T-helper 2 cell treated with Interferon-gamma antibody and Interleukin-4, amounts not matched to agents 100 ng/mL and 5 ng/mL, for 36 hours (primary cell): ENCODE data around the gene CBLB. TPM values are rescaled to one million over a fixed set of nuclear protein-coding genes. Genes with fewer than 3 reads are reported as not detected.

ENCODE experiments used
- intact Hi-C: fragments of 100-400 bp; cut with micrococcal nuclease; formaldehyde crosslinking; loops from one replicate; pipeline ENCODE4 v1.15.1; 2023
- total RNA-seq: library from RNA; stranded (reverse); gene quantifications from 2 replicates; pipeline ENCODE4 v1.2.3, GENCODE V29; 2022

CBLB gene
- total RNA-seq, 1 donor from 2014 or later: 67.2 TPM

DNA sequence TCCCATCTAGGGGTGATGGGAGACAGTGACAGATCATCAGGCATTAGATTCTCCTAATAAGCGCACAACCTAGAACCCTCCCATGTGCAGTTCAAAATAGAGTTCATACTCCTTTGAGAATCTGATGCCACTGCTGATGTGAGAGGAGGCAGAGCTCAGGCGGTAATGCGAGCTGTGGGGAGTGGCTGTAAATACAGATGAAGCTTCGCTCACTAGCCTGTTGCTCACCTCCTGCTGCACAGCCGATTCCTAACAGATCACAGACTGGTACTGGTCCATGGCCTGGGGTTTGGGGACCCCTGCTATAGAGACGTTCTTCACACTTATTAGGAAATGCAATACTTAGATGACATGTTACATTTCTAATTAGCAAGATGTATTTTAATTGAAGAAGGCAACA, 154.4 kb downstream of the CBLB start:
- intact Hi-C loops: no loop called here

DNA sequence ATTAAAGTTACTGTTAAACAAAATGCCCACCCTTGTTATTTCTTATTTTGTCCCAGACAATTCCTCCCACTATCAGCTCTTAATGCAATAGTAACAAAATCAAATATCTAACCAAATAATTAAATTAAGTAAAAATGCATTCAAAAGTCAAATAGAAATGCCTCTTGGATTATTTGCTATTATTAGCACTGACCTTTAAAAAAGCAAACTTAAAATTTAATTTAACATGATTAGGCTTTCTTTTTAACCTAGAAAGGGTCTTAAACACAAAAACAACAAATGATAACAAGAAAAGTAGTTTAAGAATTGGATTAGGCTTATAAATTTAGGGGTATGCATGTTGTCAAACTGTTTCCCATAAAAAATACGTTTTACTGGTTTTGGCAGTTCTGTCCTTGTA, 159.8 kb downstream of the CBLB start:
- intact Hi-C loops: no loop called here

DNA sequence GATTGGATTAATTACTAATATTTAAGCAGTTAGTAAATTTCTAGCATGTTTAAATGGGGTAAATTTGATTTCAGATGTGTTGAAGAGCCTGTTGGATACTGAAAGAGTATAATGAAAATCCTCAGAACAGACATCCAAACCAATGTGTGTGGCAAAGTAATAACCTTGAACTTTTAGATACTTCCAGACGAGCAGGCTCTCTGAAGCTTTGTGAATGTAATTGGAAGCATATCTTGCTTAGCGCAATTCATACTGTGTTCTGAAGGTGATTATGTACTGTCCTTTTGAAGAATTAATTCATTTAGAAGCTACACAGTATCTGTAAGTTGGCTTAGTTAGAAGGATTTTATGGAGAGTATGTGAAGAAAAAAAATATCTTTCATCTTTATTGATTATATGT, 161.8 kb downstream of the CBLB start:
- intact Hi-C loops: no loop called here

DNA sequence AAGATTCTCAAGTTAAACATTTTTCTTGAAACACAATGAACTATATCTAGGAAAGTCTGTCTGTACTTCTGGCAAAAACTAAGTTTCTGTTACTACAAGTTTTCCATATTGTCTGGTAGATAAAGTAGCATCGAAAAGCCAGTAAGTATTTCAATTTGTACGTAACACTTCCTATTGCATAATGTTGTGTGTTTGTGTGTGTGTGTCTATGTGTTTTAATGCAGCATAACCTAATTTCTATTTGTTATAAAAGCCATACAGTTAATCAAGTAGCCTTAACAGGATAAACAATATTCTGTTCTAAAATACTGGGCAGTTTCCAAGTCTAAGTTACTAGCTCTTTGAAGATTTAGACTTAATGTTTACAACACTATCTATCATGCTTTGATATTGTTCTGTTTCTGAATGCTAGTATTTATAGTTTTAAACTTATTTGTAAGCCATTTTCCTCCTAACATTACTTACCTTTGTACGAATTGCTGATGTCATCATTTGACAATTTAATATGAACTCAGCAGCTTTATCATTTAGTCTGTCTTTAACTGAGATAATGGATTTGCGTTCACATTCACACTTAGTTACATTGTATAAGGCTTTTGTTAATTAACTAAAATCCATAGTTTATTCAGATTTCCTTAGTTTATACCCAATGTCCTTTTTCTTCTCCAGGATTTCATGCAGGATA, 163.9 kb downstream of the CBLB start:
- intact Hi-C loops: no loop called here

DNA sequence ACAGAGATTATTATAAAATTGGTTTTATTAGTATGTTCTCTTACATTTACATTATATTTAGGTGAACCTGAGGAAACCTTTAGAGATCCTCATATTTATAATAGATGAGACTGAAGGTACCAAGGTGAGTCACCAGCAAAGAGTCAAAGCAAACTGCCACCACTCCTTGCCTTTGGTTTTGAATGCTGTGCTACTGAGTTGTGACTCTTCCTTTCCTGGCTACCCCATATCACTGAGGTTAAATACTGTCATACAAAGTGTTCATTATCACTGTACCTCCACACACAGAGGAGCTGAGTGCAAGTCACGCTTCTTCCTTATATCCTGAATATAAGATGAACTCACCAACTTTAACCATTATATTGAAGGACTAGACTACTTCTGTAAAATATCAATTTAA, 168.2 kb downstream of the CBLB start:
- intact Hi-C loops: no loop called here

DNA sequence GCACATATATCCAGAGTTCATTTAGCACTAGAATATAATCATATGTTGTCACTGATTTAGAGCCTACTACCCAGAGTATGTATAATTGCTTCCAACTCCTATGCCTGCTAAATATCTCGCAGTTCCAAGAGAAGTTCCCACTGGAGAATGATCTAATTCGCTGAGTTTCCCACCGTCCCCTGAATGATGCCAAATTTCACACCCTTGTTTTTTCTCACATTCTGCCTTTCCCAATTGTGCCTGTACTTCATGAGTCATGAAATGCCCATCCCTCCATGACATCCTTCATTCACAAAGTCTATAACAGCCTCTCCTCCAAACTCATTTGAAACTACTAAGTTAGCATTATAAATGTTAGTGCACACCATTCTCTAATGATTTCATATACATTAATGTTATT, 177.2 kb downstream of the CBLB start:
- intact Hi-C loops: loop anchor here (5.0 kb wide), 1 partner anchor 116 kb away; no protein-coding TSS in a partner anchor

DNA sequence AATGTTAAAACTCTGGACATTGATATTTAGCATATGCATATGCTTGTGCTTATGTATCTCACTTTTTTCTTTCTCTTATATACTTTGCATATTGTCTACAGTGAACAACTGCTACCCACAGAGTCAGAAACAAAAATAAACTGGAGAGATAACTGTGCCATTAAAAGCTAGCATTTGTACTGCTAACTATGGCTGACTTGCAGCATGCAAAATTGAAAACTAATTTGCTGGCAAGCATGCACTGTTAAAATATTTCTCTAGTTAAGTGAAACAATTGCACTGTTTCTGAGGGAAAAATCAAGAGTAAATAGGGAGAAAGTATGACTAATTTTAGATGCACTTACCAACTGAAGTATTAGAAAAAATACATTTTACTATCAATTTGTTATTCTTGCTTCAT, 177.8 kb downstream of the CBLB start:
- intact Hi-C loops: loop anchor here (5.0 kb wide), 1 partner anchor 116 kb away; no protein-coding TSS in a partner anchor

DNA sequence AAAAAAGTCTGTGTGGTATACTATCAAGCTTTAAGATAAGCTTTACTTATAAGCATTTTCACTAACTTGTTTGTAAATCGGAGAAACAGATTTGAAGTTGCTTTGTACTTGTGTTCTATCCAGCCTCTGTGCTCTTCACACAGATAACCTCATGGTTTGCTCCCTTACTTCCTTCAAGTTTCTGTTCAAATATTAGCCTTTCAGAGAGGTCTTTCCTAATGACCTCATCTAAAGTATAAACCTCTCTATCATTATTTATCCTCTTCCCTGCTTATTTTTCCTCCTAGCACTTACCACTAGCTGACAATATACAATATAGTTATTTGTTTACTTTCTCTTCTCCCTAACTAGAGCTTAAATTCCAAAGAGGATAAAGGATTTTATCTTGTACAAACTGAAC, 180.0 kb downstream of the CBLB start:
- intact Hi-C loops: loop anchor here (5.0 to 10.0 kb wide), 2 partner anchors 648 to 1376 kb away; no protein-coding TSS in a partner anchor

DNA sequence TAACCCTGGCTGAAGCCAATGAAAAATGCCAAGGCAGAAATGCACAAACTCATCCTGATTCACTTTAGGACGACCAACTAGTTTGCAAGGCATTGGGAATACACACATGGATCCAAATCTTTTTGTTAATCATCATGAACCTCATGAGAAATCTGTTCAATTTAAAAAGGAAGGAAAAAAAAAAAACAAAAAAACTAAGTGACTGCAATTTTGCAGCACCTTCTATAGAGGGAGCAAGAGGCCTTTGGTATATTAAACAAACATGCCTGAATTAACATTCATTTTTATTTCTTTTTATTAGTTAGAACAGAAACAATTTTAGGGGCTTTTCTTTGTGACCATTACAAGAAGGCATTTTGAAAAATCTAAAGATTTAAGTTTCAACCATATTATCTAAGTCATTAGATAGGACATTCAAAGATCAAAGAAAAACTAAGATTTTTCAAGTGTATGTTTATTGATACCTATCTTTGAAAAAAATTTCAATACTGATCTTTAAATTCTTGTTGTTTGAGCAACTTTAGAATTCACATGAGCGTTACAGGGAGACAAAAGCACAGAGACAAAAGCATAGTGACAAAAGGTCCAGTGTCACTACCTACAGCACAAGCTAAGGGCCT, 182.4 kb downstream of the CBLB start:
- intact Hi-C loops: loop anchor here (1.0 to 10.0 kb wide), 6 partner anchors 66 to 1378 kb away; partner anchors contain the start of gene CBLB

DNA sequence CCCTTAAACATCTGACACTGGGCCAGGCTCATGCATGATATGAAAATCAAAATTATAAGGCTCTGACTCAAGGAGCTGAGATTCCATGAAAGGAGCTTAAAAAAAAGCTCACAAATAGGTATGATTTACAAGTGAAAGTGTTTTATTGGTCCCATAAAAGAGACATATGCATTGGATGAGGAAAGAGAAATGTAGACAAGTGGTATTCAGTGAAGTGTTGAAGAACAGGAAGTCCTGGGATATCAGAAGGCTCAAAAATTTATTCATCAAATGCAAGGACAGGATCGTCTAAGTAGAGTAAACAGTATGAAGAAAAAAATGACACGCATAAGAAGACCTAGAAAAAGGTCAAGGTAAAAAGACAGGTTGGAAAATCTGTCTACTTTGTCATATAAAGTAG, 188.9 kb downstream of the CBLB start:
- intact Hi-C loops: loop anchor here (10.0 kb wide), 1 partner anchor 1385 kb away; no protein-coding TSS in a partner anchor

DNA sequence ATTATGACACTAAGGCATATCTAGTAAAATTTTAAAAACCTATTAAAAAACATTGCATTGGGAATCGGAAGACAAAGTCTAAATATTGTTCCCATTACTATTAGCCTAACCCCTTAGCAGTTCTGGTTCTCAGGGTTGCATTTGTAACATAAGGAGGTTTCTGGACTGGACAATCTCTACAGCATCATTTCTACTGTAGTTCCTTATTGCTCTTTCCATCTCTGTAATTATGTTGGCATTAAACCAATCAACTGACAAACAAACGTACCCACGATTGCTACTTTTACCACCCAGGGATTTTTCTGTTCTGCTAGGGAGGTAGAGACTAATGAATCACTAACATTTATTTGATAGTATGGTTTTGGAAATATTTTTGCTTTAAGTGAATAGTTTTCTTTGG, 190.8 kb downstream of the CBLB start:
- intact Hi-C loops: no loop called here

DNA sequence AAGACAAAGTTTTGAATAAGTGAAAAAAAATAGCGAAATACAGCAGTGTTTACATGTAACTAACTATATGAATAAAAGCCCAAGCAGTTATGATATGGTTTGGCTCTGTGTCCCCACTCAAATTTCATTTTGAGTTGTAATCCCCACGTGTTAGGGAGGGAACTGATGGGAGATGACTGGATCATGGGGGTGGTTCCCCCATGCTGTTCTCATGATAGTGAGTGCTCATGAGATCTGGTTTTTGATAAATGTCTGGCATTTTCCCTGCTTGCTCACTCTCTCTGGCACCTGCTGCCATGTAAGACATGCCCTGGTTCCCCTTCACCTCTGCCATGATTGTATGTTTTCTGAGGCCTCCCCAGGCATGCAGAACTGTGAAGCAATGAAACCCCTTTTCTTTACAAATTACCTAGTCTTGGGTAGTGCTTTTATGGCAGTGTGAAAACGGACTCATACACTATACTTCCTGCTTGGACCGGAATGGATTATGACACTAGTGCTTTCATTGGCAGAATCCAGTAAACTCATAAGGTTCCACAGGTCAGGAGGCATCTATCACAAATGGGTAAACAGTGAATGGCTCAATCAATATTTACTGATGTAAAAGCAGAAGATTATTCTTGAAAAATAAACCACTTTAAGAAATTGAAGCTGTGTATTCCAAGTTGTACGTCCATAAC, 192.1 kb downstream of the CBLB start:
- intact Hi-C loops: no loop called here

DNA sequence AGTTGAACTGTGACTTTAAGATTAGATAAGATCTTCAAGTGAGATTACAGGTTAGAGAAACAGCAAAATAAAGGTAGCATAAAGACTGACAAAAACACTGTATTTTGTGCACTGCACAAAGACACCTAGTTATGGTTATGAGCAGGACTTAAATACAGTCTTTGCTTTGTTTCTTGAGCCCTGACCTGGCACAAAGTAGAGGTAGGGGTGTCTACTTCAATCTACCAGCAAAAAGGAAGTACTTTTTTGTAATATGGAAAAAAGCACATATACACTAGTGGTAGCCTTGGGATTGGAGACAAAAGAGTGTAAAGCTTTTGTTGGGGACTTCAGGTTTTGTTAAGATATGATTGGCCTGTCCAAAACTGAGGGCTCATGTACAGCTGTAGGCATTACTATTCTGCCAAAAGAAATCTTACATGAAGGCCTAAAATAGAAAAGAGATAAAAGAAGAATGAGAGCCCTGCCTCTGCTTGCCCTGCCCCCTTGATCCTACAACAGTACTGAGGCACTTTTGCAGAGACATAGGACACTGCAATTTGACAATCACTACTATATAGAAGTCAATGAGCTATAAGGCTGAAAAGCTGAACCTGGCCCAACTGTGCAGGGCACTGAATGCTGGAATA, 194.3 kb downstream of the CBLB start:
- intact Hi-C loops: no loop called here

DNA sequence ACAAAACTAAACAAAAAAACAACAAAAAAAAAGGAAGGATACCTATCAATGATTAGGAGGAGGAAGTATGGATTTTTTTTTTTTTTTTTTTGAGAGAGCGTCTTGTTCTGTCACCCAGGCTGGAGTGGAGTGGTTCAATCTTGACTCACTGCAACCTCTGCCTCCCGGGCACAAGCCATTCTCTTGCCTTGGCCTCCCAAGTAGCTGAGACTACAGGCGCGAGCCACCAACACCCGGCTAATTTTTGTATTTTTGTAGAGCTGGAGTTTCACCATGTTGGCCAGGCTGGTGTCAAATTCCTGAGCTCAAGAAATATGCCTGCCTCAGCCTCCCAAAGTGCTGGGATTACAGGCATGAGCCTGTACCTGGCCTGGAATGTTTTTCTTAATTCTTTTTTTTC, 195.8 kb downstream of the CBLB start:
- intact Hi-C loops: no loop called here

DNA sequence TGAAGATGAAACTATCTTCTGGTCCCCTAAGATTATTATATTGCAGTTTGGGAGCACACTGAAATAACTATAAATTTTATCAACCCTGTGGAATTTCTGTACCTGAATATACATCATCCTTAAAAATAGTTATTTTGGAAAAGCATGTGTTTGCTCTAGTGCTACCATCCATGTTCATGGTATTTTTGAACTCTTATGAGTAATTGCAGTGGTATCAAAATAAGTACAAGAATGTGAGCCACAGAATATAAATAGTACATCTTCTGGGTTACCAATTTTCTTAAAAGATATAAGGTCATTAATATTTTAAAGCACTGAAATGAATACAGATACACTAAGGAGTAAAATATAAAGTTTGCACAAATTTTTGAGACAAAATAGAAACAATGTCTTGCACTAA, 206.5 kb downstream of the CBLB start:
- intact Hi-C loops: no loop called here

DNA sequence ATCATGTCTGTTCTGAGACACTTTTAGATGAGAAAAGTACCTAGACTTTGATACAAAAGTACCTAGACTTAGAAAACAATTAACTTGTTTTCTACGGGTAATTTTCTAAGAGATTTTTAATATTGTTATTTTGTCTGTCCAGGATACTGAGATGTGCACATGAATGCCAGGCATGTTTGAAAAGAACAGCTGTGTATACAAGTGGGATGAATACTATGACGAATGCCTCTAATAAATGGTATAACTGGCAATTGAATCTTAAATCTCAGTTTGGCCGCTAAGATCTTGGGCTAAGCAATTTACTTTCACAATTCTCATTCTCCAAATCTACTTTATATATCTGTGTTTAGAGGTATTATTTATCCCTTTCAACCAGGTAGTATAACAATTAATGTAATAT, 207.4 kb downstream of the CBLB start:
- intact Hi-C loops: no loop called here

DNA sequence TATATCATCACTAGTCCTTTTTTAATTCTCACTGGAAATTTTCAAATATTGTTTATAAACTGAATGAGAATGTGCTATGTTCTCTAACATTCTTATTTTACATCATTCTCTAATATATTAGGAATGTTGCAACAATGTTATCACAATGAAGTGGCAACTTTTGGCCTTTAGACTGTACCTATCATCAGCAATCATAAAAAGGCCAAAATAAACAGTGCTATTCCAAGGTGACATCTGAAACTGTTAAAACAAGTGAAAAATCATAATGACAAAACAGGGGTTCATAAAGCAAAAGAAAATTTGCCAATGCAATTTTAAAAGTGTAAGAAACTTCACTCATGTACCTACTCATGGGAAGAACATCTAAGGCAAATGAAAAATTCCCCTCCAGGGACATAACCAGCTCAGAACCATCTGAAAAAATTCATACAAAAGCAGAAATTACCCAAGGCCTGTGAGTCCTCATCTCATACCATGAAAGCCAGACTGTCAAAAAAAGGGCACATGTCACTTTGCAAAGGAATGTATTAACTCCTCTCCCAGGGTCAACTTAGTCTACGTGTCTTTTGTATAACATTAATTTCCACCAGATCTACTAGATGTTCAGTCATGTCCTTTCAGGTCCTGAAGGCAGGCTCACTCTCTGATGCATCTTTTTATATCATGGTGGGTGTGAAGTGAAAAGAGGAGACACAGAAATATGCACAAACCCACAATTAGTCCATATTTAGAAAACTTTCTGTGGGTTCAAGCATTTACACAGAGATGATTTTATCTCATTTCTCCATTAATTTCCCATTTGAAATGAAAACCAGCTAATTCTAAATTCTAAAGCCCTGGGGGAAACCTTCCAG, 211.9 kb downstream of the CBLB start:
- intact Hi-C loops: no loop called here

DNA sequence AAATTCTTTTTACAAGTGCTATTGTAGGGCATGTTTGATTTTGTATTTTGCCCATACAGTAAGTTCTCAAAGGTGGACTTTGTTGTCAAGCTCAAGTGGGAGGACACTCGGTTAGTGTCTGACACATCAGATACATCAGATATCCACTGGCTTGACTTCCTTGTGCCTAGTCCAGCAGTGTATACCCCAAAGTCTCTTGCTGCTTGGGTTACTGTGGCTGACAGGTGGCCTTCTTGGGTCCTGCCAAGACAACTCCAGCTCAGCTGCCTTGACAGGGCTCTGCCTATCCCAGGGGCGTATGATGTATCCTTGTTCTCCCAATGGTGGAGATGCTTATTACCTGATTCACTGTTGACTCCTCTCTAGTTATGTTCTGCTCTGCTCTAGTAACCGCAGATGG, 214.9 kb downstream of the CBLB start:
- intact Hi-C loops: no loop called here

DNA sequence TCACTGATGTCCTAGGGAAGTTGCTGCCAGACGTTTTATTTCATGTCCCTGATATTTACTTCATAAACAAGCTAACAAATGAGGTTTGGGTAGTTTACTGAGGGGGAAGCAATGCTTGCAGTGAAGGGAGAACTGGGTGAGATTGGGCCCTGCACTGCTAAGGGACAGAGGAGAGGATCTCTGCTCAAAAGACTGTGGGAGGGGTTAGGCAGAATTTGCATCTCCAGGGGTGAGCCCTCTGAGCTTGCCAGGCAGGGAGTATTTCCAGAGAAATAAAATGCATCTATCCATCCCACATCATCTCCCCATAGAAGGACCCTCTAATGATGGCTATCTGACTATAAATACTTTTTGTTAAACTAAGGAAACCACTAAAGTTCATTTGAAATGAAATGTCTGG, 215.6 kb downstream of the CBLB start:
- intact Hi-C loops: no loop called here

DNA sequence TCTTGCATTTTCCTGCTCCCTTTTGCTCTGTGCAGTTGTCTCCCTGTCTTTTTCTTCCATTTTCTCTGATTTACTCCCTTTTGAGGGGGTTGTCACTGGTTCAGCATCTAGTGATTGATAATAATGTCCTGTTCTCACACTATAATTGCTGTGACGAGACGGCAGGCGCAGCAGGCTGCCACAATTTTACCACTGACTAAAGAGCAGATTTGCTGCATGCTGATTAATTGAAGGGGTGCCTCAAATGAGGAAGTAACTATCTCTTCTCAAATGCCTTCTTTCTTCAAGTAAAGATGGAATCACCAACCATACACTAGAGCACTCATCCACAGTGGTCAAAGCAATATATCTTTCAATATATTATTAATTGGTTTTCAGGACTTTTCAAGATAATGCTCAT, 219.3 kb downstream of the CBLB start:
- intact Hi-C loops: no loop called here

DNA sequence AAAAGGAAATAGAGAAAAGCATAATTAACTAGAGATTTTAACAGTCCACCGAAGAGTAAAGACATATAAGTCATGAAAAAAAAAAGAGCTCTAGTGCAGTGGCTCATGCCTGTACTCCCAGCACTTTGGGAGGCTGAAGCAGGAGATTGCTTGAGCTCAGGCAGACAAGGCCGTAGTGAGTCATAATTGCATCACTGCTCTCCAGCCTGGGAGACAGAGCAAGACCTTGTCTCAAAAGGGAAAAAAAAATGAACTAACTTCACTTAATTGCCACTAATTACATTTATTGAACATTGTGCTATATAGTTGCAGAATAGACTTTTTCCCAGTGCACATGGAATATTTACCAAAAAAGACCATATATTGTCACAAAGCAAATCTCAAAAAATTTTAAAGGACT, 221.8 kb downstream of the CBLB start:
- intact Hi-C loops: no loop called here
